ENCODE measurements around the gene ALX4. TPM values are rescaled to one million over a fixed set of nuclear protein-coding genes. Genes with fewer than 3 reads are reported as not detected.
A peak's percentile ranks its signal among the peaks of the same experiment; 100 is the strongest.

Gene ALX4
- total and polyA plus RNA-seq, 9 of the 15 experiments (the other 6 are each of a cell fraction or from before 2014, with no cell fraction given), result 0.07 to 1.2 (median 0.33) TPM

GRCh38 chr11:44311339-44312261 lies 1.7 kb upstream of the ALX4 start:
- Histone ChIP-seq H3K4me1 (replicated peaks in 1 of 2; ENCODE audit: control insufficient read depth in 2 of 2, insufficient read depth in 2 of 2, low read length in 2 of 2) (peaks cover 0 to 36% of the 10 kb centered on the region in 2 experiments; a peak in 2 of 5 replicates), H3K4me2 (ENCODE audit: insufficient read depth, low read length) (no peak overlapping the region), H3K36me3 (ENCODE audit: control insufficient read depth, insufficient read depth, low read length) (no peaks in the 10 kb centered on the region), H3K4me3 (no peak overlapping the region), H2AFZ (ENCODE audit: low read depth, low read length) (no peak overlapping the region), H3K9me3 (replicated peaks; ENCODE audit: control insufficient read depth, insufficient read depth, low read depth, low read length) (no peaks in the 10 kb centered on the region), H3K9ac (ENCODE audit: insufficient read depth in 1 of 2, low read depth in 2 of 2, low read length in 2 of 2) (no peak overlapping the region), H3K27ac (ENCODE audit: extremely low read depth, low read depth, low read length) (no peak overlapping the region), H4K20me1 (replicated peaks; ENCODE audit: control insufficient read depth, insufficient read depth, low read length) (0 out of 2 replicates have a peak, but pooled peaks cover 3% of the 10 kb centered on the region), H3K79me2 (ENCODE audit: control insufficient read depth, insufficient read depth, low read length) (no peaks in the 10 kb centered on the region), H3K9me1 (ENCODE audit: control insufficient read depth, insufficient read depth, low read length) (no peaks in the 10 kb centered on the region), H3K27me3 (ENCODE audit: control insufficient read depth in 2 of 2, insufficient read depth in 2 of 2, low read length in 2 of 2) (peaks cover 24 to 76% of the 10 kb centered on the region in 2 experiments)
- POLR2A ChIA-PET, result no interaction called here
- 63% methylated on average over 41 of the region's 44 CpGs for WGBS (ENCODE audit: insufficient coverage, low coverage, missing lambda C conversion rate)
- no TSS peak for BruUV-seq (replicated peaks)
- no peak for FAIRE-seq
- no peak for ATAC-seq
- no peak for DNase-seq (ENCODE audit: extremely low read depth in 1 of 4, low spot score in 3 of 4)
- CTCF ChIA-PET (ENCODE audit: low intra/inter-chr PET ratio), result no interaction called here
- intact Hi-C loops (cut with micrococcal nuclease) (no loop called here), in situ Hi-C loops (cut with MboI) (no loop called here)
- TF ChIP-seq ADNP (tag; IDR thresholded peaks at IDR 0.05), result peak; percentile 81
- TF ChIP-seq, protein P1, sequence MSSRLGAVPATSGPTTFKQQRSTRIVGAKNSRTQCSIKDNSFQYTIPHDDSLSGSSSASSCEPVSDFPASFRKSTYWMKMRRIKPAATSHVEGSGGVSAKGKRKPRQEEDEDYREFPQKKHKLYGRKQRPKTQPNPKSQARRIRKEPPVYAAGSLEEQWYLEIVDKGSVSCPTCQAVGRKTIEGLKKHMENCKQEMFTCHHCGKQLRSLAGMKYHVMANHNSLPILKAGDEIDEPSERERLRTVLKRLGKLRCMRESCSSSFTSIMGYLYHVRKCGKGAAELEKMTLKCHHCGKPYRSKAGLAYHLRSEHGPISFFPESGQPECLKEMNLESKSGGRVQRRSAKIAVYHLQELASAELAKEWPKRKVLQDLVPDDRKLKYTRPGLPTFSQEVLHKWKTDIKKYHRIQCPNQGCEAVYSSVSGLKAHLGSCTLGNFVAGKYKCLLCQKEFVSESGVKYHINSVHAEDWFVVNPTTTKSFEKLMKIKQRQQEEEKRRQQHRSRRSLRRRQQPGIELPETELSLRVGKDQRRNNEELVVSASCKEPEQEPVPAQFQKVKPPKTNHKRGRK (tag; IDR thresholded peaks at IDR 0.05), result no peak
- no peak for TF ChIP-seq SP2 (IDR thresholded peaks at IDR 0.05; ENCODE audit: extremely low read depth, low read depth, low read length, poor library complexity, severe bottlenecking)
- TF ChIP-seq ZNF316 (IDR thresholded peaks at IDR 0.05), result no peak
- no peak for TF ChIP-seq PTBP1 (IDR thresholded peaks at IDR 0.05; ENCODE audit: low read depth, low read length)
- peak; percentile 59 for TF ChIP-seq CHD4 (IDR thresholded peaks at IDR 0.05; ENCODE audit: insufficient read depth, insufficient replicate concordance, low read depth, low read length, poor library complexity, severe bottlenecking)
- TF ChIP-seq ZBTB12 (CRISPR knock-in tag; IDR thresholded peaks at IDR 0.05), result no peak
- TF ChIP-seq ZFP36 (IDR thresholded peaks at IDR 0.05; ENCODE audit: low read depth, low read length, partially characterized antibody), result peak; percentile 52
- TF ChIP-seq RBM34 (IDR thresholded peaks at IDR 0.05; ENCODE audit: borderline replicate concordance, insufficient read depth, low read length), result no peak
- TF ChIP-seq HDGF (IDR thresholded peaks at IDR 0.05), result no peak
- TF ChIP-seq BMI1 (IDR thresholded peaks at IDR 0.05; ENCODE audit: low read length), result no peak
- no peak for TF ChIP-seq ZNF79 (CRISPR knock-in tag; IDR thresholded peaks at IDR 0.05; ENCODE audit: low read depth)
- no peak for TF ChIP-seq MNT (conservative IDR thresholded peaks at IDR 0.05)
